ENCODE data around the gene BTBD9. TPM values are rescaled to one million over a fixed set of nuclear protein-coding genes. Genes with fewer than 3 reads are reported as not detected.
A peak's percentile ranks its signal among the peaks of the same experiment; 100 is the strongest.

The BTBD9 gene
- total and polyA plus RNA-seq, 10 donors, result 1.2 to 43.1 (median 27.8) TPM

GRCh38 chr6:38510205-38510604 lies 129.5 kb downstream of the BTBD9 start:
- 90 to 100% (median 96%) methylated on average over 1 of the region's 1 CpG for WGBS, 5 donors
- no peaks in the 10 kb centered on the region for H3K36me3 ChIP-seq
- no peak for DNase-seq
- intact Hi-C loops (cut with DNase I; ENCODE audit: low total_unique reads), result no loop called here
- H3K9me3 ChIP-seq, result no peaks in the 10 kb centered on the region
- H3K27me3 ChIP-seq (replicated peaks in 1 of 7), result no peaks in the 10 kb centered on the region
- H3K4me3 ChIP-seq, result no peak overlapping the region
- no peak for TF ChIP-seq CTCF (IDR thresholded peaks at IDR 0.05 in 8 of 11, conservative IDR thresholded peaks at IDR 0.05 in 3 of 11)
- no peak for TF ChIP-seq POLR2A (IDR thresholded peaks at IDR 0.05)
- H3K4me1 ChIP-seq, result peaks cover 0 to 15% (median 0%) of the 10 kb centered on the region in 6 donors
- no peak overlapping the region for H3K27ac ChIP-seq

- intact Hi-C loops (cut with DNase I; ENCODE audit: low total_unique reads), result no loop called here
- no peak overlapping the region for H3K4me3 ChIP-seq
- no peaks in the 10 kb centered on the region for H3K36me3 ChIP-seq
- 96 to 100% (median 98%) methylated on average over 1 of the region's 1 CpG for WGBS, 5 donors
- no peak for DNase-seq
- peaks cover 0 to 15% (median 0%) of the 10 kb centered on the region in 6 donors for H3K4me1 ChIP-seq
- TF ChIP-seq POLR2AphosphoS5 (IDR thresholded peaks at IDR 0.05), result no peak
- no peak for TF ChIP-seq POLR2A (IDR thresholded peaks at IDR 0.05)
- no peak for TF ChIP-seq CTCF (IDR thresholded peaks at IDR 0.05 in 8 of 11, conservative IDR thresholded peaks at IDR 0.05 in 3 of 11)
- H3K9me3 ChIP-seq, result no peaks in the 10 kb centered on the region
- no peak overlapping the region for H3K27ac ChIP-seq
- H3K27me3 ChIP-seq (replicated peaks in 1 of 7), result no peaks in the 10 kb centered on the region
Measured at GRCh38 chr6:38509713-38510112, 130.0 kb downstream of the BTBD9 start.

GRCh38 chr6:38508894-38509293 lies 130.8 kb downstream of the BTBD9 start:
- no peak for DNase-seq
- Histone ChIP-seq H3K27me3 (replicated peaks in 1 of 7) (no peaks in the 10 kb centered on the region), H3K4me1 (peaks cover 0 to 15% (median 0%) of the 10 kb centered on the region in 6 donors), H3K4me3 (no peak overlapping the region), H3K9me3 (no peaks in the 10 kb centered on the region), H3K27ac (peak overlapping the region in 2 of 8 donors; percentile 13 to 52), H3K36me3 (no peaks in the 10 kb centered on the region)
- intact Hi-C loops (cut with DNase I; ENCODE audit: low total_unique reads), result no loop called here
- no peak for TF ChIP-seq CTCF (IDR thresholded peaks at IDR 0.05 in 8 of 11, conservative IDR thresholded peaks at IDR 0.05 in 3 of 11)
- TF ChIP-seq POLR2A (IDR thresholded peaks at IDR 0.05), result no peak
- TF ChIP-seq POLR2AphosphoS5 (IDR thresholded peaks at IDR 0.05), result no peak

- no peak for DNase-seq
- no peak overlapping the region for H3K4me3 ChIP-seq
- 91 to 97% (median 94%) methylated on average over 2 of the region's 2 CpGs for WGBS, 5 donors
- intact Hi-C loops (cut with DNase I; ENCODE audit: low total_unique reads), result no loop called here
- no peaks in the 10 kb centered on the region for H3K9me3 ChIP-seq
- H3K27ac ChIP-seq, result peak overlapping the region in 2 of 8 donors; percentile 13 to 52
- peaks cover 0 to 15% (median 0%) of the 10 kb centered on the region in 6 donors for H3K4me1 ChIP-seq
- no peaks in the 10 kb centered on the region for H3K27me3 ChIP-seq (replicated peaks in 1 of 7)
- H3K36me3 ChIP-seq, result no peaks in the 10 kb centered on the region
- TF ChIP-seq POLR2A (IDR thresholded peaks at IDR 0.05) (no peak), CTCF (IDR thresholded peaks at IDR 0.05 in 8 of 11, conservative IDR thresholded peaks at IDR 0.05 in 3 of 11) (no peak), POLR2AphosphoS5 (IDR thresholded peaks at IDR 0.05) (no peak)
Measured at GRCh38 chr6:38508286-38508685, 131.4 kb downstream of the BTBD9 start.
